GM21447 (cell line): ENCODE measurements around the gene LAMC1.

Experiments
- ATAC-seq: cut with Tn5 transposase; IDR thresholded peaks from one replicate; pipeline ENCODE4 v1.9.1; 2021; ENCODE audit not compliant: unreplicated experiment

The LAMC1 gene

GRCh38 chr1:183103147-183103546 lies 79.9 kb downstream of the LAMC1 start:
- no peak for ATAC-seq

DNA sequence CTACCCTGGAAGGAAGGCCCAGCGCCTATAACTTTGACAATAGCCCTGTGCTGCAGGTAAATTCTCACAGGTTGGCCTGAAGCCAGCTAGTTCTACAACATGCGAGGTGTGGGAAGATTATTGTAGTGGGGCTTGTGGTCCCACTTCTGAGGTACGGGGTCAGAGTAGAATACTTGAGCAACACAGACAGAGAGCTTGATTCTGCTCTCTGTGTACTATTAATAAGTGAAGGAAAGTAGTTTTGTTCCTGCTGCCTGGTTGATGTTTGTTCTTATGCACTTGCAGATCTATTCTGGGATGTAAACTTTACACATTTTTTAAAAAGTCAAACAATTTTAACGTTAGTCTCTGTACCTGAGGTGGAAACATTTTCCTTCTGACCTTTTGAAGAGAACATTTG lies 80.4 kb downstream of the LAMC1 start:
- no peak for ATAC-seq

- no peak for ATAC-seq
Observed at GRCh38 chr1:183105449-183105848, 82.2 kb downstream of the LAMC1 start.

DNA sequence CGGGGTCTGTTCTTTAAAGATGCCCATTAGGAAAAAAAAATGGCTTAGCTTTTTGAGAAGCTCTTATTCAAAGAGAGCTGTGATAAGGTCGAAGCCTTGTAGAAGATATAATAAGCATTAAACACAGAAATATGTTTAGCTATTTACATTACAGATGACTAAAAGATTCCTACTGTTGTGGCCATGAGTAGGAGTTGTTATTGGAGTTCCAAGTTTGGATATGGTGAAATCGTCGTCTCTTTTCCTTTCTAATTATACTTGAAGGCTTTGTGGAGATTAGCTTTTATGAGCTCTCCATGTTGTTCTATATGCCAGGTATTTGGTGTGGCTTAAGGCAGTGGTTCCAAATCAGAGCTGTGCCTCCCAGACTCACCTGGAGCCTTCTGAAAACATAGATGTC lies 82.9 kb downstream of the LAMC1 start:
- no peak for ATAC-seq

DNA sequence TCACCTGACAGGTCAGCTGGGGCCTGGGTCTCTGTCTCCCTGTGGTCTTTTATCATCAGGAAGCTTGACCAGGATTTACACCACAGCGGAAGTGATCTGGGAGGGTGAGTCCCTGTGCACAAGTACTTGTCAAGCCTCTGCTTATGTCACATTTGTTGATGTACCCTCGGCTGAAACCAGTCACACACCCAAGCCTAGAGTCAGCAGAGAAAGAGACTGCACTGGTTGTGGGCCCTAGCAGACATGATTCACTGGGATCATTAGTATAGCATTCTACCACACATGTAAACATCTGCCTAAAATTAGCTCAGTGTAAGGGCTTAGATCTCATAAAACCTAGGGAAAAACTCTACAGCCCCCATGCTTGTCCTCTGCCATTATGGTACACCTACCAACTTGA lies 83.5 kb downstream of the LAMC1 start:
- ATAC-seq: no peak

DNA sequence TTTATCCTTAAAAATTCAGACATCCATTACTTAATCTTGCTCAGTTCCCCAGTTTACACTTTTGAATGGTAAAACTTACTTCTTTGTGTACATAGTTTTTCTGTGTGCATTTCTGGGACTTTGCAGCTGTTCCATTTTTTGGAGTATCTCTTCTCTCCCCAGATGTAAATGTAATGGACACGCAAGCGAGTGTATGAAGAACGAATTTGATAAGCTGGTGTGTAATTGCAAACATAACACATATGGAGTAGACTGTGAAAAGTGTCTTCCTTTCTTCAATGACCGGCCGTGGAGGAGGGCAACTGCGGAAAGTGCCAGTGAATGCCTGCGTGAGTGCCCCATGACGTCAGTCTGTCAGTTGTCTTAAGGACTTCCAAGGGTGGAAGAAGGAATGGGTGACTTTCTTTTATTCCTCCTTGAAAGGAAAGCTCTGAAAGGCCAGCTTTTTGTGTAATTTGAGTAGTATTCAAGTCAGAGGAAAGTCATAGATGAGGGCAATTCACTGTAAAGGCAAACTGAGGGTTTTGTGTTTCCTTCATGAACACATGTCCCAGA lies 87.2 kb downstream of the LAMC1 start:
- no peak for ATAC-seq

DNA sequence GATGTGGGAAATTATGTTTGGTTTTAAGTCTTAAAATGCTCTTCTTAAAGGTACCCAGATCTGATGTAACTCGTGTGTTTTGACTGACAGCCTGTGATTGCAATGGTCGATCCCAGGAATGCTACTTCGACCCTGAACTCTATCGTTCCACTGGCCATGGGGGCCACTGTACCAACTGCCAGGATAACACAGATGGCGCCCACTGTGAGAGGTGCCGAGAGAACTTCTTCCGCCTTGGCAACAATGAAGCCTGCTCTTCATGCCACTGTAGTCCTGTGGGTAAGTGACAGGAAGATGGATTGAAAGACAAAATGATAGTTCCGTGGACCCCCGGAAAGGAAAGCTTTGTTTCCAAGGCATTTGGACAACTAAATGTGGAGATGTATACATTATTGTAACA lies 91.2 kb downstream of the LAMC1 start:
- no peak for ATAC-seq

DNA sequence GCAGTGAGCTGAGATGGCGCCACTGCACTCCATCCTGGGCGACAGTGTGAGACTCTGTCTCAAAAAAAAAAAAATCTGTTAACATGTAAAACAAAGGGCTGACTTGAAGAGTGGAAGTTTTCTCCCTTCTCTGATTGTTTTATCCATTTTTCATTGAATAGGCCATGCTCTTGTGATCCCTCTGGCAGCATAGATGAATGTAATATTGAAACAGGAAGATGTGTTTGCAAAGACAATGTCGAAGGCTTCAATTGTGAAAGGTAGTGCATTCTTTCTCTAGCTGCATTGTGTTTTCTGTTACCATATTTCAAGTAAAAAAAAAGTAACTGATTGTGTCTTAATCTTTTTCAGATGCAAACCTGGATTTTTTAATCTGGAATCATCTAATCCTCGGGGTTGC lies 93.2 kb downstream of the LAMC1 start:
- no peak for ATAC-seq

GRCh38 chr1:183121609-183122008 lies 98.4 kb downstream of the LAMC1 start:
- no peak for ATAC-seq

DNA sequence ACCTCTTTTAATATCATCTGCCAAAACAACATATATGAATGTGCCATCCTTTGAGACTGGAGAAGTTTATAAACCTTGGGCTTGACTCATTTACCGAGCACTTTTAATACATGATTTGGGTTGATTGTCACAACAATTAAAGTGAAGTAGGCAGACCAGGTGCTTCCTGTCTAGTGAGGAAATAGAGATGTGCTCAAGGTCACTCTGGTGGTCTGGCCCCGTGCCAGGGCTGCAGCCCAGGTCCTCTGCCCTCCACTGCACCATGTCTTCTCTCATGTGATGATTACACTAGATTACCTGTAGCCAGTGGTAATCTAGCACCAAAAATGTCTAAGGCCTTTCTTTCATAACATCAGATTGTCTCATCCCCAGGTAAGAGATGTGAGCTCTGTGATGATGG lies 101.0 kb downstream of the LAMC1 start:
- ATAC-seq: no peak

DNA sequence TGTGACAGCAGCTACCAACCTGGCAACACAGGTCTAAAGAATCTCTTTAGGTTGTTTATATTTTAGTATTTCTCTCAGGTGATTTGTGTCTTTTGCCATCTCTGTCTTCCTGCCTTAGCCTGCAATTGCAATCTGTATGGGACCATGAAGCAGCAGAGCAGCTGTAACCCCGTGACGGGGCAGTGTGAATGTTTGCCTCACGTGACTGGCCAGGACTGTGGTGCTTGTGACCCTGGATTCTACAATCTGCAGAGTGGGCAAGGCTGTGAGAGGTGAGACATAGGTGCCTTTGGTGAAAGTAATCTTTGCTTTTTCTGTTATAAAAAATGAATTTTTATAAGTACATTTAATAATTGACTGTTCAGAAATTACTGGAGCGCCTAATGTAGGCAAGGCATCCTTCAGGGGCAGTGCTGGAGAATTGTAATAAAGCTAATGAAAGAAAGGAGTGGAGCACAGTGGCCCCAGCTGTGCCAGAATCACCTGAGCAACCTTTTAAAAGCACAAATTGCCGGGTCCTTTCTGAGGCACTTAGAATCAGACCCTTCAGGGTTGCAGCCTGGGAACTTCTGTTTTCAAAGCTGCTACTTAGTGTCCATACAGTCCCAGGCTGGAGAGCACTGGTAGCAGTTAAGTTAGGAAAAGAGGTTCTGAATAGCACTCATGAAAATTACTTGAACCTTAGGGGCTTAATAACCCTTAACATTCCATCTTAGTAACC lies 102.2 kb downstream of the LAMC1 start:
- no peak for ATAC-seq

DNA sequence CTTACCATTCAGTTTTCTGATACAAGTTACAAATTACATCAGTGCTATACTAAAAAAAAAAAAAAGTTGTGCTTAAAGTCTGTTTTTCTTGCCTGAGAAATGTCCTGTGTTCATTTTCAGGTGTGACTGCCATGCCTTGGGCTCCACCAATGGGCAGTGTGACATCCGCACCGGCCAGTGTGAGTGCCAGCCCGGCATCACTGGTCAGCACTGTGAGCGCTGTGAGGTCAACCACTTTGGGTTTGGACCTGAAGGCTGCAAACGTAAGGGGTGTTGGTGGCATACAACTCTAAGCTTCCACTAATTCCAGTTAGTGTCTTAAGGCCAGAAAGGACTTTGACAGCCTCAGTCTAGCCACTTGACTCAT lies 102.8 kb downstream of the LAMC1 start:
- no peak for ATAC-seq

GRCh38 chr1:183126528-183126927 lies 103.3 kb downstream of the LAMC1 start:
- no peak for ATAC-seq

DNA sequence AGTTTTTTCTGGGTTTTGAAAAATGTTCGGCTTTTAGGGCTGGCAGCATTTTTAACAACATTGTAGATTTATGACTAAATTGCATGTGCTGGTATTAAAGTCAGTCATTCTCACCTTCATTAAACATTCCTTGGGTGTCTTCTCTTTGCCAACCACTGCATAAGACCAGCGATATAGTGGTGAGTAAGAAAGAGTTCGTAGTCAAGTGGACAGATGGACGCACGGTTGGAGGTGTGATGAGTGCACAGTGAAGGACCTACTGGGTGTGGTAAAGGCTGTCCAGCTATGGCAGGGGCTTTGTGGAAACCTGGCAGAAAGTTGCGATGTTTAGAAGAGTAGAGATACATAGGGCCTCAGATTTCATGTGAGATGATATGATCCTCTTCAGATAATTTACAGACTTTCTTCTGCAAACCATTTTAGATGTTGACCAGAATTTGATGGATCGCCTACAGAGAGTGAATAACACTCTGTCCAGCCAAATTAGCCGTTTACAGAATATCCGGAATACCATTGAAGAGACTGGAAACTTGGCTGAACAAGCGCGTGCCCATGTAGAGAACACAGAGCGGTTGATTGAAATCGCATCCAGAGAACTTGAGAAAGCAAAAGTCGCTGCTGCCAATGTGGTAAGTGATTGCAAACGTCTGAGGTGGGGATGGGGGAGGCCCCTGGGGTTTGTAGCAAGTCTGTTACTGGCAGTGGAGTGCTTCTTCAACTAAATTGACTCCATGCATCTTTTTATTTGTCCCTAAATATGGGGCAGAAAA lies 106.9 kb downstream of the LAMC1 start:
- no peak for ATAC-seq

DNA sequence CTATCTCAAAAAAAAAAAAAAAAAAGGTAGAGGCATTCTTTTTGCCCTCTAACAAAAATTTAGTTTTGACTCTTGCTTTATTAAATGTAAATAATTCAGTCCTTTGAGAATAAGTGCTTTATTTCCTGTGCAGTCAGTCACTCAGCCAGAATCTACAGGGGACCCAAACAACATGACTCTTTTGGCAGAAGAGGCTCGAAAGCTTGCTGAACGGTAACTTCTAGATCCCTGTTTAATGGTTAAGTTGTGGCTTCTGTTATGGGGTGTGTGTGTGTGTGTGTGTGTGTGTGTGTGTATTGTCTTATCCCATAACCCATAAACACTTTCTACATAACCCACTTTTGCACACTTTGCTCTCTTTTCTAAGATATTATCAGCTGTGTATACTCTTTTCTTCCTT lies 107.9 kb downstream of the LAMC1 start:
- no peak for ATAC-seq

GRCh38 chr1:183135336-183135735 lies 112.1 kb downstream of the LAMC1 start:
- ATAC-seq: no peak

DNA sequence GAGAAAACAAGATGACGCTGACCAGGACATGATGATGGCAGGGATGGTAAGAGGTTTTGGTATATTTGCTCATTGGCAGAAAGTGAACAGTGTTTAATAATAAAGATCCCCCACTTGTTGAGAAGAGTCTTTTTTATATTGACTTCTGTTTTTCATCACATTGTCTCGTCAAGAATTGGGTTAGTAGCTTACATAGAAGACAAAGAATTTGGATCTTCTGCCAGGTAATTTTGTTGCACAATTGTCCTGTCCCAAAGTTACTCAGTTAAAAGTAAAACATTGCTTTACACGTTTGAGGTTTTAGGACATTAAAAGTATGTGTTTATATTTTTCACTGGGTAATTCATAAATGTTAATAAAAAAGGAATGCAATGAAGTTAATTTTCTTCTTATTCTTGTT lies 114.6 kb downstream of the LAMC1 start:
- ATAC-seq: no peak

DNA sequence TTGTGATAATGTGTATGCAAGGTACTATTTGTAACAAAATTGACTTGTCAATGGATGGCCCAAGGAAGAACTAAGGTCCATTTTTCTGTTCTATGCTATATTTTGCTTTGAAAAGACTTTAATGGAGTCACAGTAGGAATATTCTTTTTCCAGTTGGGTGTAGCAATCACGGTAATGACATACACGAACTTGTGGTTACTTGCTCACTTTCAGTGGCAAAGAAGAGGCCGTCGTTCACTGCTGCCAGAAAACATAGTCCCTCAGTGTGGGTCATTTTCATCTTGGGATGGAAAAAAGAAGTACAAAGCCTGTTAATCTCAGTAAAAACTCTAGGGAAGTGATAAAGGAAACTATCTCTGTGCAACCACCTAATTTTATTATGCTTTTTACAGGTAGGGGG lies 115.1 kb downstream of the LAMC1 start:
- no peak for ATAC-seq

DNA sequence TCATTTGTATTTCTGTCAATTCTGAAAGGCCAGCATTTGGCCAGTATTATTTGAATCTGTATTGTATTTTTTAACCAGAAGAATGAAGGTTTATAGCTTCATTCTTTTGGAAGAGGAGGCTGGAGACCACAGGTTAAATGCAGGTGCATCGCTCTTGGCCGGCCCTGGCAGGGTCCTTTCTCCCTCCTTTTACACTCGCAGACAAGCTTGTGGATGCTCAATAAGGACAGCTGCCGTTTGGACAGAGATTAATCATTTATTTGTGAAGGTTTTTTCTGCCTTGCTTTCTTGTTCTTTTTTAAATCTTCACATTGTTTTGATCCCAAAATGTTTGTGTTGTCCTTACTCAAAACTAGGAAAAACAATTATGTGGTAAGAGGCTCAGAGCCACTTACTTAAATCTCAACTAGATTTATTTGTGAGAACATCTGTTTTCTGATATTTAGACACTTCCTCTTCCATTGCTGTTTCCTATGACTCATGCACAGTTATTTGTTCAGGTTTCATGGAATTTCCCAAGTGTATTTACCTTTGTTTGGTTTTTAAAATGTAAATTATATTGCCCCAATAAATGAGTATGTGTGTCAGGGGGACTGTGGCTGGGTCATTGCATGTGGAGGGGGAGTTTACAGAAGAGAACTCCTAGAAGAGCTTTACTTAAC lies 116.2 kb downstream of the LAMC1 start:
- ATAC-seq: no peak

GRCh38 chr1:183140633-183141032 lies 117.4 kb downstream of the LAMC1 start:
- ATAC-seq: no peak

DNA sequence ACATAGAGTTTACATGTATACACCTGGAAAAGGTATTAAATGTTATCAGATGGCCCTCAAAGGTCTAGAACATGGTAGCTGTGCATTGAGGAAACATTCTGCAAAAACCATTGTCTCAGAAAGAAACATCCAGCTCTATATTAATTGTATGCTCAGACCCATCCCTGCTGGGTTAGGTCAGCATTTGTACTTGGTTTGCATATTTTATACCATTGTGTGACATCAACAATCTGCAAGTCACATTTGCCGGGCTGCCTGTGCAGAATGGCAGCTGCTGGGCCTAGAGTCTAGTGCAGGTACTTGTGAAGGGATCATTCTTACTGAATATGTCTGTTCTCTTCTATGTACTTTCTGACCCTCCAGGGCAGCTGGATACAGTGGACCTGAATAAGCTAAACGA lies 119.0 kb downstream of the LAMC1 start:
- no peak for ATAC-seq
